Measurements from ENCODE around the gene AGBL1.

- TF ChIP-seq, protein P1, sequence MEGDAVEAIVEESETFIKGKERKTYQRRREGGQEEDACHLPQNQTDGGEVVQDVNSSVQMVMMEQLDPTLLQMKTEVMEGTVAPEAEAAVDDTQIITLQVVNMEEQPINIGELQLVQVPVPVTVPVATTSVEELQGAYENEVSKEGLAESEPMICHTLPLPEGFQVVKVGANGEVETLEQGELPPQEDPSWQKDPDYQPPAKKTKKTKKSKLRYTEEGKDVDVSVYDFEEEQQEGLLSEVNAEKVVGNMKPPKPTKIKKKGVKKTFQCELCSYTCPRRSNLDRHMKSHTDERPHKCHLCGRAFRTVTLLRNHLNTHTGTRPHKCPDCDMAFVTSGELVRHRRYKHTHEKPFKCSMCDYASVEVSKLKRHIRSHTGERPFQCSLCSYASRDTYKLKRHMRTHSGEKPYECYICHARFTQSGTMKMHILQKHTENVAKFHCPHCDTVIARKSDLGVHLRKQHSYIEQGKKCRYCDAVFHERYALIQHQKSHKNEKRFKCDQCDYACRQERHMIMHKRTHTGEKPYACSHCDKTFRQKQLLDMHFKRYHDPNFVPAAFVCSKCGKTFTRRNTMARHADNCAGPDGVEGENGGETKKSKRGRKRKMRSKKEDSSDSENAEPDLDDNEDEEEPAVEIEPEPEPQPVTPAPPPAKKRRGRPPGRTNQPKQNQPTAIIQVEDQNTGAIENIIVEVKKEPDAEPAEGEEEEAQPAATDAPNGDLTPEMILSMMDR (IDR thresholded peaks at IDR 0.05) = no peak
- TF ChIP-seq EZH2phosphoT487 (IDR thresholded peaks at IDR 0.05) = no peak
Observed at GRCh38 chr15:86762874-86763273, 683.2 kb downstream of the AGBL1 start.

All from neural progenitor cell (in vitro differentiated cells).